Limb (tissue), 2 donors: ENCODE data around the gene GAB2.
A peak's percentile ranks its signal among the peaks of the same experiment; 100 is the strongest.

ENCODE experiments used
- DNase-seq, 2 donors: peaks; one replicate each; pipeline ENCODE4 v3.0.0-alpha.2; 2016; ENCODE audit errors: extremely low spot score in 2 of 2

GAB2 gene

DNA sequence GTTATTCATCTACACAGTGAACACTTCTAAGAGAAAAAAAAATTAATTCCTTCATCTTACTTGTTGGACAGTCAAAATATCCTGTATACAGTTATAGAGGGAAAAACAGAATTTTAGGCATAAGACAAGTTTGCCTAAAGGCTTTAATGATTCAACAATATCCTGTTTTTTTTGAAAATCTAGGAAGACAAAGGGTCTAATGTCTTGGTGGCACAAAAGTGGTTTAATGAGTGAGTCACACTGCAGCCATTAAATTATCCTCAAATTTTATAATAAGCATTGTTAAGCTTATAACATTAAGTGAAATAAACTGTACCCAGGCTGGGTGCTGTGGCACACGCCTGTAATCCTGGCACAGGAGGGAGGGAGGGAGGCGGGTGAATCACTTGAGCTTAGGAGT is 72.9 kb downstream of the GAB2 start:
- no peak for DNase-seq

DNA sequence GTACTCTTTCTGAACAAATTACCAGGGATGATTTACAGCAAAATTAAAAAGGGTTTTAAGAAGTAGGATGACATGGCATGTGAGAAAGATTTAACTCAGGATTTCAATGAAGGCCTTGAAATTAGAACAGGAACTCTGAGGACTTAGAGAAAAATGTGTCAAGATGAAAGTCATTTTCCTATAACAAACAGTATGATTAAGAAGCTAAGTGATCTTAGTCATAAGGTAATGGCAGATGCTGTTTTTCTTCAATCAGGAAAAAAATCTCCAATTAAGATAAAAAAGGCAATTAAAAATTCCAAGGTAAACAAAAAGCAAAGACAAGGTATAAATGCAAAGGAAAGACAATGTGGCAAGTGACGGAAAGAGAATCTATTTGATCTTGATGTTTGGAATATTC is 73.5 kb downstream of the GAB2 start:
- no peak for DNase-seq

DNA sequence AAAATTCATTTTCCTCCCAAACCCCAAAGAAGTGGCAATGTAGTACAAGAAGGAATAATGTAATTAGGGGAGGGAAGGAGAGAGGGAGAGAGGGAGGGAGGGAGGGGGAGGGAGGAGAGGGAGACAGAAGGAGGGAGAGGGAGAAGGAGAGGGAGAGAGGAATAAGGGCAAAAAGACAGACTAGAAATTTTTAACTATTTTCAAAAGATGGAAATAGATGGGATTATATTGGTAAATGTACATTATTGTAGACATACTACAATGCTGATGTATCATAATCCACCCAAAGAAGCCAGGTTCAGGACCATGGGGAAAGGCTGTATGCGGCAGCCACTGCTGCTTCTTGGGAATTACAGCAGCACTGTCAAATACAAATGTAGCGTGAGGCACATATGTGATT is 74.3 kb downstream of the GAB2 start:
- DNase-seq = no peak

DNA sequence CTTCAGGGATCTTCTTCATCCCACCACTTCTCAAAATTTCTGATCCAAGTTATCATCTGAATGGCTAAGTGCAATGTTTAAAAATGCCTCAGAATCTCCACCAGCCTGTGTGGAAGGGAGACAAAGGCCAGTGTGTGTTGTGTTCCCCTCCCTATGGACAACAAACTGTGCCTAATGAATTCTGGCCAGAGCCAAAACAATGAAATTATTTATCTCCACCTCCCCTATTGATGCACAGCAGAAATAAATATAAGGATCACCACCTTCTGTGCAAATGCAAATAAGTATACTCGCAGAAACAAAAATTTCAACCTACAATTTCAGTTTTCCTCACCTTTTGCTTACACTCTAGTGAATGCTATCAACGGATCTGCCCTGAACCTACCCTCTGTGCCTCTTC is 75.8 kb downstream of the GAB2 start:
- no peak for DNase-seq

DNA sequence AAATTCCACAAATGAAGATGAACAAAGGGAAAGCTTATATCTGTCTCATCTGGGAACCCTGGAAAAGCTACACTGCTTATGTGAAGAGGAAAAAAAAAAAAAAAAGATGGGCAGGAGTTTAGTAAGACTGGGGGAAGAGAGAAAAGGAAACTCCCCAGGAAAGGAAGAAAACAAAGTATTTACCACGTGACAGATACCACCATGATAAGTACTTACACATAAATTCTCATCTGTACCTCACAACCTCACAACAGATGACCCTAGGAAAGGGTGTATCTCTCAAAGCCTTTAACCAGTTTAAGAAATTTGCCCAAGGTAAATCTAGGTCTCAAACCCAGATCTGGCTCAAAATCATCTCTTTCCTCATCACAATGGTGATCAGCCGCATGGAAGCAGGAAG is 77.1 kb downstream of the GAB2 start:
- no peak for DNase-seq

DNA sequence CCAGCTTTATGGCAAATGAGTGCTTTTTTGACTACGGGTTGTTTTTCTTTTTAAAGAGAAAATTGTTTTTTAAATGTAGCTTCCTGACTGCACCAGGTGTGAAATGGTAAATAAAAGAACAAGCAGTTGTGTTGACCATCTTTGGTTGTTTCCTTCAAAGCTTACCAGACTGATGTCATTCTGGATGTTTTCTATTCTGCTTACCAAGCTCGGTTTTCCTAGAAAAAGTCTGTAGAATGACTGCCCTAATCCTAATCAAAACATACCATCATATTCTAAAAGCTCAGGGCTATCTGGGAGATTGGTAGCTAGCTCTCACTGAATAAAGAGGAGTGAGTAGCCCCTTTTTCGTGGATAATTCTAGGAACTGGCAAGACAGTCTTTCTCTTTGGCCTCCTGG is 77.7 kb downstream of the GAB2 start:
- DNase-seq = no peak

DNA sequence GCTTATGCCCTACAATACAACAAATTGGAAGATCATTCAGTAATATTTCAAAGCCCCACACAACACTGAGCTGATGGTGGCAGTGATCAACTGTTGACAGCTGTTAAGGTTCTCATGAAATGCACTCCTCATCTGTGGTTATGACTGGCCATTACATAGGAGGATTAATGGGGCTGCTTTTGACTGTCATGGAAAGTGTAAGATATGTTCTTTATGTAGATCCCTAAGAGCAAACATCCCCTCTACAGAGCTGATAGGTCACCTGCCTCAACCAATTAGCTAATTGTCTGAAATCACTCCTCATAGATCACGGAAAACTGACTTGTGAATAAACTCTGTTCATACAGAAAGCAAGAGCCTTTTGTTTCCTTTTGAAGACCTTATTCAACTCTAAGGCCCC is 78.1 kb downstream of the GAB2 start:
- no peak for DNase-seq

DNA sequence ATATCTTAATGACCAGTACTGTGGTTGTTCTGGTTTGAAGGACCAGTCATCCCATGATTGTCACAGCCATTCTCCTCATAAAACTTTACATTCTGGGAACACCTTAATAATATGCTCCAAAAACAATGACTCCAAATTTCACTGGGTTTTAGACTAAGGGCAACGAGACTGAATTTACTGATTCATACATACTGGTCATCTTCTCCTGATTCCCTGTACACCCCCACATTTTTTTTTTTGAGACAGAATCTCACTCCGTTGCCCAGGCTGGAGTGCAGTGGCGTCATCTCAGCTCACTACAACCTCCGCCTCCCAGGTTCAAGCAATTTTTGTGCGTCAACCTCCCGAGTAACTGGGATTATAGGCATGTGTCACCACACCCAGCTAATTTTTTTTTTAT is 78.9 kb downstream of the GAB2 start:
- no peak for DNase-seq

DNA sequence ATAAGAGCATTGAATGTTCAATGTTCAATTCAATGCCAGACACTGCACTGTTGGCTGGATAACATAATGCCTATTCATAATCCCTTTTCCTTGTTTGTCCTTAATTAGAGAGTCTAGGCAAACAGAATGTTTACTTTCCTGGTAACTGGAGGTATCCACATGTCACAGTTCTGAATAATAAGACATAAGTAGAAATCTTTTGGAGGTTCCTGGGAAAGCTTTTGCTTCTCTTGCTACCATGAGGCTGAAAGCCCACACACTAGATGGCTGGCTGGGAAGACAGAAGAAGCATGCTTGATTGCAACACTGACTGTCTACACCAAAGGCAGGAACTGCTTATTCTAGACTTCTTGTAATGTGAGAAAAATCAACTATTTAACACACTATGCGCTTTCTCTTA is 79.5 kb downstream of the GAB2 start:
- DNase-seq = no peak

DNA sequence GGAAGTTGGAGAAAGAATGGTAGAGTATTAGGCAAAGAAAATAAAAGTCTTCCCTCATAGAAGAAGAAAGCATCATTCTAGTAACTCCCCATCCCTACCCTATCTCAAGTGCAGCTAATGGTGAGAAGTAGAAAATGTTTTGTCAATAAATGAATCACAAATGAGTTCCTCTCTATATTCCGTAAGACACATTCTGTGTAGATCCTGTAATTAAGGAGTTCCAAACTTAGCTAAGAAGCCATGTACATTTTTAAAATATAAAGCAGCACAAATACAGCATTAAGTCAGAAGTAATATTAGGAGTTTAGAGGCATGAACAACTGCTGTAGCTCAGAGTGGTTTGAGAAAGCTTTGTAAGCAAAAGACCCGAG is 80.1 kb downstream of the GAB2 start:
- no peak for DNase-seq

DNA sequence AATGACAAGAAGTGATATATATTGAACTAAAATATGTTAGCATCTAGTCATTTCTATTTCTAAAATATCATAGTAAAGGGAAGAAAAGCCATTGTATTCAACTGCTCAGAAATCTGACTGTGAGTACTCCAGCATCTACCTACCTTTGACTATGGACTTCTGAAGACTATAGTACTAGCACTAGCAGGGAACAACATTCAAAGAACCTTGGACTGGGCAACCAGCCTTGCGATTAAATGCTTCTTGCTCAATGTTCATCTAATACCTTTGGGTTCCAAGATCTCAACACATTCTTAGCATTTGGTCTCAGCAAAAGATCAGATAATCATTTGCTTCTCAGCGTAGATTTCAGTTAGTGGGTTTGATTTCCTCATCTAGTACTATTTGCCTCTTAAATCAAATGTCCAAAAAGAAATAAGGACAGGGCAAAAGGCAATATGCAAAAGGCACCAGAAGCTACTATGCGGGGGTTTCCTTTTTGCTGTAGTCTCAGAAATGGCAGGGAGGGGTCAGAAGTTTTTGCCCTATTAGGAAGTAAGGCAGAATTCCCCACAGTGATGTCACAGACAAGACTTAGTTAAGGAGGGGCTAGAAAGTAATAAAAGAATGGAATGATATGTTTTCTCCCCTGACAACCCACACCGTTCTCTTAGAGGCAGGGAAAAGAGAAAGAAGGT is 80.6 kb downstream of the GAB2 start:
- DNase-seq = no peak

DNA sequence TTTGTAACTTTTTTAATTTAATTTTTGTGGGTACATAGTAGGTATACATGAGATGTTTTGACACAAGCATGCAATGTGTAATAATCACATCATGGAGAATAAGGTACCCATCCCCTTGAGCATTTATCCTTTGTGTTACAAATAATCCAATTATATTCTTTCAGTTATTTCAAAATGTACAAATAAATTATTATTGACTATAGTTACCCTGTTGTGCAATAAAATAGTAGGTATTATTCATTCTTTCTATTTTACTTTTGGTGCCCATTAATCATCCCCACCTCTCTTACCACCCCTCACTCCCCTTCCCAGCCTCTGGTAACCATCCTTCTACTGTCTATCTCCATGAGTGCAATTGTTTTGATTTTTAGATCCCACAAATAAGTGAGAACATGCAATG is 83.5 kb downstream of the GAB2 start:
- DNase-seq = no peak

DNA sequence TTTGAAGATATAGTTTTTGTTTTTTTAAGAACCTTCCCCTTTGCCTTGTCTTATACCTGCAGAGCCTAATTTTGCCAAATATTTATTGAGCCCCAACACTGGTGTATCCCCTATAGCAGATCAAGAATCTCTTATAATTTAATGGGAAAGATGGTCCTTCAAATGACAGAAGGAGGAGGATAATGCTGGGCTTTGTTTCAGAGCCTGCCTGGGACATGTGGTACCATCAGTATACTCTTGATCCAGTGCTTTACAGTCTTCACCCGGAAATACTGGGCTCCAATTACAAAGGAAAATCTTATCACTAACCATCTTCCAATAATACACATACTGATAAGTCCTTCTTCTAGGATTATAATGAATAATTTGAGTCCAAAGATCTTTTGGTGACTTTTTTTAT is 84.7 kb downstream of the GAB2 start:
- no peak for DNase-seq

DNA sequence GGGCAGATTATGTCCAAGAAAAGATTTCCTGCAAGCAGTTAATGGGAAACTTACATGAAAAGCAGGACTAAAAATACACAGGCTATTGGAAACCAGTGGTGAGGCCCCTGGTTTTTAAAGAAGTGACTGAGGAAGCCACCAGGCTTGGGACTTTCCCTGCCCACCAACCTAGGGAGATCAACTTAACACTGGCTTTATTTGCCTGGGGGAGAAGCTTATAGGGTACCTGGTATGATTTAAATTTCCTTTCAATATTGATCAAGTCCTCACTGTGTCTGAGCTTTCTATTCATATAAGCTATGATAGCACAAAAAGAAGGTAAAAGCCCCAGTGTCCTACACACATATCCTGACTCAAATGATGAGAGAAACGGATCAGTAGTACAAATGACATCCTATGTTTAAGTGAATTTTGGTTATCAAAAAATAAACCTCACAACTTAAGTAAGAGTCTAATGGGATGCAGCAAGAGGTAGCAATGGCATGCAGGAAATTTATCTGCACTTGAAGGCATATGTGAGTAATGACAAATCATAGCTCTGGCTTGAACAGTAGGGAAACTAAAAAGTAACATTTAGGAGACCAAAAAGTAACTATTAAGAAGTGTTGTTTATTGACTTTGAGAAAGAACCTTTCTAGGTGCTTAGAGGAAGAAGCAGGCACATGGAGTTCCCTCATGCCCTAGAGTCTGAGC is 85.3 kb downstream of the GAB2 start:
- no peak for DNase-seq

DNA sequence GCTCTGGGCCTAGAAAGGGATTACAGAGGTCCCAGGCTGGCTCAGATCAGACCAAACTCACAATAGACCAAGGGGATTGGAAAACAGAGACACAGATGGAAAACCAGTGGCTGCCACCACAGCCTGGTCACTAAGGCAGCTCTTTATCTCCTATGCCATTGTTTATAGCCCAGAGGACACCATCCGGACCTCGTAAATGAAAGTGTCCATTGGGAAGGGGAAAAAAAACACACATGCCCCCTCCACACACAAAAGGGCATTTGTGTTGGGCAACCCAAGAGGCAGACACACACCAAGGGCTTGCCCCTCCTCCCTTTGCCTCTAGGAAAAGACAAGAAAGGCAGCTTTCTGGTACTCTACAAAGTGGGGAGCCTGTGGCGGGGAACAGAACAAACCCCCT is 85.9 kb downstream of the GAB2 start:
- no peak for DNase-seq

DNA sequence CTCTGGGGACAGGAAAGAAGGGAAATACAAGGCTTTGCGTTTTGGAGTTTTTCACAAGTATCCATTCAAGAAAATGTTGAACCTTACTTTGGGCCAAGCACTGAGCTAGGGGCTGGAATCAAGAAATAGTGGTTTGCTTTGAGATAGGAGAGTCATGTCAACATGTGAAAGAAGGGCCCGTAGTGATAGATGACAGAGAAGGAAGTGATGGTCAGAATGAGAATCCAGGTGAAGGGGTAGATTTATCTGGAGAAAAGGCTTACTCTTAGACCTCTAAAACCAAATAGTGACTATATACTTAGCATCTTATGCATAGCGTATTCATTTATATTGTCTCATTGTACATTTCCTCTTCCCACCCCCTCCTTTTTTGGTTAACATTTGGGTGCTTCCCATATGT is 87.3 kb downstream of the GAB2 start:
- DNase-seq = no peak

DNA sequence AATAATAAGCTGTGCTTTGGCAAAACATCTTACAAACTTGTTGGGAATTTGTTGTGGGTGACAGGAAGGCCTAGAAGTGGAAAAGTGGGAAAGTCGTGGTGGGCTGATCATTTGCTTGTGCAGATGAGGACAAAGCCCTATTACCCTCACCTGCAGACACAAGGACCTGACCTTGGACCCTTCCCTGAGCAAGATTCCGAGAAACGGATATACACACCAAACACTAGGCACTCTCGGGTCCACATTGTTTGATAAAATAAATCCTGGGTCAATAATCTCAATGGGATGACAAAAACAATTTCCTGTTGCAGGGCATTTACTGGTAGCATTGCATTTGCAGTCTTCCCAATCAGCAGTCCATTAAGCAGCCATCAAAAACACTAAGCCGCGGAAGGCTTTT is 89.7 kb downstream of the GAB2 start:
- DNase-seq = no peak

DNA sequence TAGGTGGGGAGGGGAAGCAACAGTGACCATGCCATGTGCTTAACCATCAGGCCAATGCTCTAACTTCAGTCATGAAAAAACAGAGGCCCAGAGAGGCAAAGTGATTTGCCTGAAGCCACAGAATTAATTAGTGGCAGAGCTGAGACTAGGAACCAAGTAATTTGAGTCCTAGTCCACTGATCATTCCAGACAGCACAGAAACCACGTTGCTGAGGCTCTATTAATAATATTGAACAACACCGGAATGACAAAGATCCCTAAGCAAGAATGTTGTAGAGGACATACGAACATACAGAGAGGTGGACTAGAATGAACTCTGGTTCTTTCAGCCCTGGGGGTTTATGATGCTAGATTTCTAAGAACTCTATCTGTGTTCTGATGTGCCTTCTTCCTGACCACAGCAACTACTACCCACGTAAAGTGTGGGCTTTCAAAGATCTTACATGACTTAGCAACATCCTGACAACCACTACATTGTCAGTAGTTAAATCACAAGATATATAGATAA is 92.3 kb downstream of the GAB2 start:
- DNase-seq = no peak

DNA sequence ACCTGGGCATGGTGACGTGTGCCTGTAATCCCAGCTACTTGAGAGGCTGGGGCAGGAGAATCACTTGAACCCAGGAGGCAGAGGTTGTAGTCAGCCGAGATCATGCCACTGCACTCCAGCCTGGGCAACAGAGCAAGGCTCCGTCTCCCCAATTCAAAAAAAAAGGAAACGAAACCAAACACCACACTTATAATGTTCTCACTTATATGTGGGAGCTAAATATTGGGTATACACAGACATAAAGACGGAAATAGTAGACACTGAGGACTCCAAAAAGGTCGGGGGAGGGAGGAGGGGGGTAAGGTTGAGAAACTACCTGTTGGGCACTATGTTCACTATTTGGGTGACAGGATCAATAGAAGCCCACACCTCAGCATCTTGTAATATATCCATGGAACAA is 94.3 kb downstream of the GAB2 start:
- no peak for DNase-seq

DNA sequence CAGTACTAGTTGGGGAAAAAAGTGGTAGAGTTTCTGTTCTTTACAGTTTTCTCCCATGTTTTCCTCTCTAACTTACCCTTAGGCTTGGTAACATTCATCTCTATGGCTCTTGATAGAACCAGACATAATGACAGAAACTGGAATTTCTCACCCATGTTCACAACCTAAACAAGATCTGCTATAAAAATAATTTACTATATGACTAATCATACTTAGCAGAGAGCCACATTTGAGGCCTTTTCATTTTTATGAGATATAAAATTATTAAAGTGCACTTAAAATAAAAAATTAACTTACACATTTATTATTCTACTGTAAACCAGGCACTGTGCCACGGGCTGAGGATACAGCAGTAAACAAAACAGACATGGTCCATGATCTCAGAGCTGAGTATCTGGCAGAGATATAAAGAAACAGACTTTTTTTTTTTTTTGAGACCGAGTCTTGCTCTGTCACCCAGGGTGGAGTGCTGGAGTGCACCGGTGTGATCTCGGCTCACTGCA is 98.1 kb downstream of the GAB2 start:
- DNase-seq = peak in 1 of 2 donors; percentile 15

DNA sequence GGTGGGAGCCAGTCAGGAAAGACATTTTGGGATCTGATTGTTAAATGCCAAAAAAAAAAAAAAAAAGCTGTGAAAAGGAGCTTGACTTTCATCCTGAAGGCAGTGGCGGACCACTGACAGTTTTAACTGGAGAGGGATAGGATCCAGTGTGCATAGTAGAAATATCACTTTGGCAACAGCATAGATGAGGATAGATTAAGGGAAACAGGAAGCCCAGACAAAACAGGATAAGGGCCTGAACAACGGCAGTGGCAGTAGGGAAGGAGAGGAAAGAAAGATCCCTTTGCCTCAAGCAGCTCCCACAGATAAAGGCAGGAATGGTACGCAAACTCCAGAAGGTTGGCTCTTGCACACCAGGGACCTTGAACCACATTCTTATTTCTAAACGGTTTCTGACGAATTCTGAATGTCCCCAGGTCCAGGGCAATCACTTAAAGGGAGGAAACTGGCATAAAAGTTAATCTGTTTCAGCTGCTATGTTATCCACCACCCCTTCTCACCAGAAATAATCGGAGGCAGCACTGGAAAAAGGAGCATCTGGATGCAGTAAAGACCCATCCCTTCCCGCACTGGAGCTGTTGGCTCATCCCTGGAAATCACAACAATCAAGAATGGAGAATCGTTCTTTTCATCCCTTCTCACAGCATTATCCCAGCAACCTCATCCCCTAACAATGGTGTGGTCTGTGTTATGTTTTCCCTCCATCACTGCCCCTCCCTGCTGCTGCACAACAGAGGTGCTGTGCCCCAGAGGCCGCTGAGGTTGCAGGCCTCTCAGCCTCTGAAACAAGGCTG is 99.1 kb downstream of the GAB2 start:
- peak in 1 of 2 donors; percentile 20 for DNase-seq

DNA sequence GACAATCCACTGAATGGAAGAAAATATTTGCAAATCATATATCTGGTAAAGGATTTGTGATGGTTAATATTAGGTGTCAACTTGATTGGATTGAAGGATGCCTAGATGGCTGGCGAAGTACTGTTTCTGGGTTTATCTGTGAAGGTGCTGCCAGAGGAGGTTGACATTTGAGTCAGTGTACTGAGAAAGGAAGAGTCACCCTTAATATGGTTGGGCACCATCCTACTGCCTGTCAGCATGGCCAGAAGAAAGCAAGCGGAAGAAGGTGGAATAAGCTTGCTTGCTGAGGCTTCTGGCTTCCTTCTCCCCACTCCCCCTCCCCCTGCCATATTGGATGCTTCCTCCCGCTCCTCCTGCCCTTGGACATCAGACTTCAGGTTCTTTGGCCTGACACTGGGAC is 101.9 kb downstream of the GAB2 start:
- DNase-seq = no peak
